Limb (tissue), 2 donors: ENCODE measurements around the gene MS4A12.
"Not testable (repeated sequence)": the region's sequence is repeated elsewhere in the genome, so short reads cannot be mapped to it uniquely, and the experiment has no call there.

Experiments
- DNase-seq, 2 donors: peaks; one replicate each; pipeline ENCODE4 v3.0.0-alpha.2; 2016; ENCODE audit errors: extremely low spot score in 2 of 2

Gene MS4A12

DNA sequence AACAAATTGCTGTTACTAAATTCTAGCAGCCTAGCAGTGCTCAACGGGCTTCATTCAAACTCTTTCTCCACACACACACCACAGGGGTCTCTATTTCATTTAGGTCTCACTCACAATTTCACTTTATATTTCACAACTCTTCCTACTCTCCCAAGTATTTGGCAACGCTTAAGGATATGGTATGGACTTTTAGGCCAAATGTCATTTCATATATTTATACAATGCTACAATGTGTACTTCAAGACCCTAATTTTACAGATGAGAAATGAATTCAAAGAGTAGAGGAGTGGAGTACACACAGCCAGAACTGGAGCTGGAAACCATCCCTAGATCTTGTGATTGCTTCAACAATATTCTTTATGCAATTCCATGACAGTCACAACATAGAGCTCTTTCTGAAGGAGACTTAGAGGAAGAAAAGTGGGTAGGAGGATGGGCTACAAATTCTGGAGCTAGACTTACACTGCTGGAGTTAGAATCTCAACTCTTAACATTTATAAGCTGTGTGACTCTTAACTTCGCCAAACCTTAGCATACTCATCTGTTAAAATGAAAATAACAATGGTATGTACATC, 20.2 kb downstream of the MS4A12 start:
- no peak for DNase-seq

DNA sequence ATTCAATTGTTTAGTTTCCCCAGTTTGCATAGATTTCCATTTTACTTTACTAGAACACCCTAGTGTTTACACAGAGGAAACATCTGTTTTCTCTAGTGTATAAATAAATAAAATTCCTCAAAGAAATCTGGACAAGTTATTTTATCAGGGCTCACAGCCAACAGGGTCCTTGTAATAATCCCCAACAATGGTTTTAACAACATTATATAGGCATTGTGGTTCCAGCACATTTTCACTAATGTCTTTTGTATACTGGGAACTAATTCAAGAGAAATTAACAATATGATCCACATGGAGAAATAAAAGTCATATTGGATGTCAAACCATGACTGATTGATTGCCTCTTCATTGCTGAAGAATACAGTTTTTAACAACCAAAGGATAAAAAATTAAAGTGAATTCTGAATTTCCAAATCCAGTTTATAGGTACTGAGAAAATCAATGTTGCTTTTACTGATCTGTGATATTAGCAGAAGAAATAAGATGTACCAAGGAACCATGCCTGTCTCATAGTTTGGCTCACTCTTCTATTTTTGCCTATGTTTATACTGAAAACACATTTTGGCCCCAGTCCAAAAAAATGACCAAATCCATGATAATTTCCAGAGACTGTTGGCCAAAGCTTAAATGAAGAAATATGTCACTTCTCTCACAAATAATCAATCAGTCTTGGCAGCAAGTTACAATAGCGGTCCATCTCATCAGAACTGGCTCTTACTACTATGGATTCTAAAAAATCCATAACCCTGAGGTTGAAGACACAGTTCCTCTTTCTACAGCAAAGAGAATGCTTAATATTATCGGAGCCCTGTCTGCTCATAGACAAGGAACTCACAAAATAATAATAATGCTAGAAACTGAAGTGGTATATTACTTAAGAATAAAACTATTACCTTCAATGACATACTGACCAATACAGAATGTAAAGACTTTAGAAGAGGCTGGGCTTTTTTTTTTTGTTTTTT, 21.2 kb downstream of the MS4A12 start:
- no peak for DNase-seq

DNA sequence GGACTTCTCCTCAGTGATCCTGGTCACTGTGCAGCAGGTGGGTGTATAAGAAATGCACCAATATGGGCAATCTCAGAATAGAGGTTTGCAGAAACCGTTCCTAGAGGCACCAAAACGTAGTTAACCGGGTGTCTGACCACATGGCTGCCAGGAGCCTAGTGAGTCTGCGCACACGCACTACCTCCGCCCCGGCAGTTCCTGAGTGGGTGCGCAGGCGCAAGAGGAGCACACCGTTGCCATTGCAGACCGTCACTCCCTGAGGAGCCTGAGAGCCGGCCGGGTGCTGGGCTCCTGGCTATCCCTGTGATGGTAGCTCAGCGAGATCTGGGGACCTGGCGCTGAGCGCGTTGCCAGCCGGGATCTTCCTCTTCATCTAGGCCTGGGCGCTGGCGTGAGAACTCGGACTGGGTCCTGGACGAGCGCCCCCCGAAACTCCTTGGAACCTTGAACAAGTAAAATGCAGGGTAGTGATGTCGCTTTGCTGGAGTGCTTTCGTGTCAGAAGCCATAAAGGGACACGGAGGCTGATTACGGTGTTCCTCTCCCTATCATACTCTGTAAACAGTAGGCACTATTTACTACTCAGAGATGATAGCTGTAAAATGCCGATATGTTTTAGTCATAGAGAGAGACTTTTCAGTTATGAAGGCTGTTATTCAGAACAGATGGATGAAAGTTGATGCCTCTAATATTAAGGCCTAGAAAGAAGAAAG, 22.7 kb downstream of the MS4A12 start, which contains the start of gene MS4A13:
MS4A13 (plus strand) TSS at position 249 of the 712 bp plus-strand sequence. CDS start 2,692 bp downstream, outside the sequence.
- no peak for DNase-seq

DNA sequence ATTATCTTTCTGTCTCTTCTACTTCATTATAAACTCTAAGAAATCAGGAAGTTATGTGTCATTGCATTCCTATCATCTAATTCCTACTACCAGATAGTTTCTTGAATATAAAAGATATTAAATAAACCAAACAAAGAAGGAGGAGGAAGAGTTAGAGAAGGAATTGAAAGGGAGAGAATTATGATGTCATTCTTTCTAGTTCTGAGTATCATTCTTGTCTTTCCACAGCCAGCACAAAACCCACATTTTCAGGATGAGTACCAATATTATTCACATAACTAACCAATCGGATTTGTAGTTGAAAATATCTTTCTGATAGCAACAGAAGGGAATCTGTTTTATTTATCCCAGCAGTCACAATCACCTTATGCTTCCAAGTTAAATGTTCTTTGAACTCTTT, 35.9 kb downstream of the MS4A12 start:
- no peak for DNase-seq

DNA sequence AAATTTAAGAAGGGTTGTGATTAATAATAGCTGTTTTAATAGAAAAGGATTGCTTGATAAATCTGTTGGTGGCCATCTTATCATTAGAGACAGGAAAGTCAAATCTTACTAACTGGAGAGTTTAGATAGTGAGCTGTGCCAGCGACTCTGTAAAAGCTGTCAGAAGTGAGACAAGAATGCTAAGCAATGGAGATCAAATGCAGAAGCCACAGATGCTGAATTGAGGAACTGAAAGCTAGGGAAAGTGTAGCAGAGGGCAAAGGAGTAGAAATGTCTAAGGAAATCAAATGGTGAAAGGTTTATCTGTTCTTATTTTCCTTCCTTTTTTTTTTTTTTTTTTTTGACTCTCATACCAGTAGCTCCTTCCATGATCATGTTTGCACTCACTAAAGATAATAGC, 36.4 kb downstream of the MS4A12 start:
- no peak for DNase-seq

DNA sequence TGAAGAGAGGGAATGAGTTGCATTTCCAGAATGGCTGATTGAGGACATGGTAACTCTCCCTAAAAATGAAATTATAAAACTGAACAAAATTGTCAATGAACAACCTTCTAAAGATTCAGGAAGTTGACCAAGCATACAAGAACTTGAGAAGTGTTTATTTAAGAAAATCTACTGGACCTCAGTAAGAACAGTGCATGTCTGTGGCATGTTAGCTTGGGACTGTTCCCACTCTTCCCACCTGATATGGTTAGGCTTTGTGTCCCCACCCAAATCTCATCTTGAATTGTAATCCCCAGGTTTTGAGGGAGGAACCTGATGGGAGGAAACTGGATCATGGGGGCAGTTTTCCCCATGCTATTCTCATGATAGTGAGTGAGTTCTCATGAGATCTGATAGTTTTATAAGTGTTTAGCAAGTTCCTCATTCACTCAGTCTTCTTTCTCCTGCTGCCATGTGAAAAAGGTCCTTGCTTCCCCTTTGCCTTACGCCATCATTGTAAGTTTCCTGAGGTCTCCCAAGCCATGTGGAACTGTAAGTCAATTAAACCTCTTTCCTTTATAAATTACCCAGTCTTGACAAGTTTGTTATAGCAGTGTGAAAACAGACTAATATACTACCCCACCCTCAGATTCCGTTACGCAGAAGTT, 38.0 kb downstream of the MS4A12 start:
- DNase-seq, result no peak

DNA sequence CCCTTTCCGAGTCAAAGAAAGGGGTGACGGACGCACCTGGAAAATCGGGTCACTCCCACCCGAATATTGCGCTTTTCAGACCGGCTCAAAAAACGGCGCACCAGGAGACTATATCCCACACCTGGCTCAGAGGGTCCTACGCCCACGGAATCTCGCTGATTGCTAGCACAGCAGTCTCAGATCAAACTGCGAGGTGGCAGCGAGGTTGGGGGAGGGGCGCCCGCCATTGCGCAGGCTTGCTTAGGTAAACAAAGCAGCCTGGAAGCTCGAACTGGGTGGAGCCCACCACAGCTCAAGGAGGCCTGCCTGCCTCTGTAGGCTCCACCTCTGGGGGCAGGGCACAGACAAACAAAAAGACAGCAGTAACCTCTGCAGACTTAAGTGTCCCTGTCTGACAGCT, 39.8 kb downstream of the MS4A12 start:
- DNase-seq, result not testable (repeated sequence)

DNA sequence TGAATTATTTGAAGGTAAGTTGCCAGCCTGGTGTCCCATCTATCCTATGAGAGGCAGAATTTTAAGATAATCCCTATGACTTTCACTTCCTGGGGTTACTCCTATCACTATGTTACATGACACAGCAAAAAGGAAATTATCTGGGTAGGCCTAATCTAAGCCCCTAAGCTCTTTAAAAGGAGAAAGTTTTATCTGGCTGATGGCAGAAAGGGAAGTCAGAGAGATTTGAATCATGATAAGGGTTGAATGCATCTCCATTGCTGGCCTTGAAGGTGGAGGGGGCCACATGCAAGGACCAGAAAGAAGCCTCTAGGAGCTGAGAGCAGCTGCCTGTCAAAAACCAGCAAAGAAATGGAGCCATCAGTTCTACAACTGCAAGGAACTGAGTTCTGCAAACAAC, 46.0 kb downstream of the MS4A12 start:
- not testable (repeated sequence) for DNase-seq

DNA sequence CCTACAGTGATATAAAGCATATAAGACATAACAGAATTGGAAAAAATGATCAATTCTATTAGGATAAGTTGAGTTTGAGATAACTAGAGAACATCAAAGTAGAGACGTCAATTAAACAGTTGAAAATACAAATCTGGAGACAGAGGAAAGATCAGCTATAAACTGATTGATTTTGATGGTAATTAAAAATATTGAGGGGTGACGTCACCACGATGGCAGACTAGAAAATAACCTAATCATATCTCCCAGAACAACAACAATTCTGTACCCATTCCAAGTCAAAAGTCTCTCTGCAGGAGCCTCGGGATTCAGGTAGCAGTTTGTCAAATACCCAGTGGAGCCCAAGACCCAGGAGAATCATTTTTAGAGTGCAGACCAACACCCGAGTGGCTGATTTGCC, 51.5 kb downstream of the MS4A12 start:
- DNase-seq, result no peak
